Trophoblast cell (in vitro differentiated cells and primary cell): ENCODE data around the gene RIN3.

Experiments used
- DNase-seq, 2 donors: peaks; one replicate each; pipeline ENCODE4 v3.0.0-alpha.2; 2016
- H2AFZ ChIP-seq: 2 replicates; pipeline ENCODE4 v1.6.1; 2013; ENCODE audit warnings: low read length, moderate library complexity, mild to moderate bottlenecking; ENCODE audit not compliant: insufficient read depth, poor library complexity
- H2AK5ac ChIP-seq: 2 replicates; pipeline ENCODE4 v1.6.1; 2013; ENCODE audit warnings: mild to moderate bottlenecking, low read length
- H2BK120ac ChIP-seq: 2 replicates; pipeline ENCODE4 v1.6.1; 2013; ENCODE audit warnings: low read length, mild to moderate bottlenecking, moderate library complexity; ENCODE audit not compliant: insufficient read depth, poor library complexity
- H2BK12ac ChIP-seq: 2 replicates; pipeline ENCODE4 v1.6.1; 2013; ENCODE audit warnings: mild to moderate bottlenecking, low read length, moderate library complexity
- H2BK5ac ChIP-seq: 2 replicates; pipeline ENCODE4 v1.6.1; 2013; ENCODE audit warnings: low read length, low read depth, moderate library complexity, mild to moderate bottlenecking; ENCODE audit not compliant: poor library complexity
- H3K14ac ChIP-seq: 2 replicates; pipeline ENCODE4 v1.6.1; 2013; ENCODE audit warnings: mild to moderate bottlenecking, low read length
- H3K18ac ChIP-seq: 2 replicates; pipeline ENCODE4 v1.6.1; 2013; ENCODE audit warnings: mild to moderate bottlenecking, low read length
- H3K23ac ChIP-seq: 2 replicates; pipeline ENCODE4 v1.6.1; 2013; ENCODE audit warnings: low read length
- H3K27ac ChIP-seq: 2 replicates; pipeline ENCODE4 v1.5.1; 2013; ENCODE audit warnings: low read depth, mild to moderate bottlenecking, inconsistent platforms, low read length, moderate library complexity
- H3K27me3 ChIP-seq: 2 replicates; pipeline ENCODE4 v1.6.1; 2013; ENCODE audit warnings: inconsistent platforms, mild to moderate bottlenecking, low read length, moderate library complexity; ENCODE audit not compliant: insufficient read depth
- H3K36me3 ChIP-seq, 2 experiments: 1 replicate in 1 of 2; 2 replicates in 1 of 2; pipeline ENCODE4 v1.6.1; 2013; ENCODE audit warnings: low read length in 2 of 2, mild to moderate bottlenecking in 2 of 2, moderate library complexity in 1 of 2; ENCODE audit not compliant: insufficient read depth in 2 of 2, control insufficient read depth in 1 of 2
- H3K4ac ChIP-seq: 2 replicates; pipeline ENCODE4 v1.6.1; 2013; ENCODE audit warnings: low read depth, mild to moderate bottlenecking, low read length, moderate library complexity
- H3K4me1 ChIP-seq, 2 experiments: 1 replicate in 1 of 2; 2 replicates in 1 of 2; pipeline ENCODE4 v1.6.1; 2013; ENCODE audit warnings: low read length in 2 of 2, mild to moderate bottlenecking in 2 of 2, moderate library complexity in 1 of 2; ENCODE audit not compliant: insufficient read depth in 2 of 2, control insufficient read depth in 1 of 2
- H3K4me2 ChIP-seq: 2 replicates; pipeline ENCODE4 v1.6.1; 2013; ENCODE audit warnings: inconsistent platforms, mild to moderate bottlenecking, low read length, moderate library complexity
- H3K4me3 ChIP-seq: 2 replicates; pipeline ENCODE4 v1.5.1; 2013; ENCODE audit warnings: mild to moderate bottlenecking, low read depth, low read length, inconsistent platforms
- H3K79me1 ChIP-seq: one replicate; pipeline ENCODE4 v1.6.1; 2013; ENCODE audit warnings: low read length
- H3K79me2 ChIP-seq: 2 replicates; pipeline ENCODE4 v1.6.1; 2013; ENCODE audit warnings: low read length, mild to moderate bottlenecking; ENCODE audit not compliant: control insufficient read depth, insufficient read depth, poor library complexity
- H3K9ac ChIP-seq: 2 replicates; pipeline ENCODE4 v1.6.1; 2013; ENCODE audit warnings: mild to moderate bottlenecking, low read length
- H3K9me3 ChIP-seq: 2 replicates; pipeline ENCODE4 v1.6.1; 2013; ENCODE audit warnings: low read depth, mild to moderate bottlenecking, control low read depth, inconsistent platforms, low read length; ENCODE audit not compliant: insufficient read depth
- H4K12ac ChIP-seq: 2 replicates; pipeline ENCODE4 v1.6.1; 2013; ENCODE audit warnings: low read depth, mild to moderate bottlenecking, low read length, moderate library complexity
- H4K8ac ChIP-seq: 2 replicates; pipeline ENCODE4 v1.6.1; 2013; ENCODE audit warnings: low read depth, mild to moderate bottlenecking, low read length, moderate library complexity
- H4K91ac ChIP-seq: one replicate; pipeline ENCODE4 v1.6.1; 2013; ENCODE audit warnings: low read depth, mild to moderate bottlenecking, low read length, moderate library complexity
- WGBS: extraction: QIAGEN DNeasy Blood & Tissue Kit; methylation state at CpG from one replicate; pipeline ENCODE4 v1.1.7; 2013; ENCODE audit warnings: missing lambda C conversion rate; ENCODE audit not compliant: insufficient read length, insufficient coverage; ENCODE audit errors: extremely low coverage; 5-methylcytosine and 5-hydroxymethylcytosine counted together

The RIN3 gene

GRCh38 chr14:92670643-92671366 lies 157.2 kb downstream of the RIN3 start:
- Histone ChIP-seq H2BK5ac (no peak overlapping the region), H4K12ac (no peak overlapping the region), H3K9ac (no peak overlapping the region), H3K4me1 (no peaks in the 10 kb centered on the region), H2BK120ac (no peak overlapping the region), H3K18ac (no peak overlapping the region), H3K4me3 (no peak overlapping the region), H2BK12ac (no peak overlapping the region), H4K8ac (no peak overlapping the region), H3K79me1 (no peaks in the 10 kb centered on the region), H2AFZ (no peak overlapping the region), H3K4me2 (no peak overlapping the region), H3K27me3 (no peaks in the 10 kb centered on the region), H4K91ac (no peak overlapping the region), H3K9me3 (no peaks in the 10 kb centered on the region), H3K4ac (no peak overlapping the region), H3K36me3 (peaks cover 11 to 12% of the 10 kb centered on the region in 2 experiments), H2AK5ac (no peak overlapping the region), H3K14ac (no peak overlapping the region), H3K27ac (no peak overlapping the region), H3K79me2 (no peaks in the 10 kb centered on the region), H3K23ac (no peak overlapping the region)
- no CpG with 5 or more reads among the region's 9 CpGs for WGBS
- DNase-seq: no peak

- Histone ChIP-seq H3K36me3 (peaks cover 17 to 18% of the 10 kb centered on the region in 2 experiments), H2AFZ (no peak overlapping the region), H3K27ac (no peak overlapping the region), H3K9me3 (no peaks in the 10 kb centered on the region), H3K4me1 (no peaks in the 10 kb centered on the region), H3K18ac (no peak overlapping the region), H2BK5ac (no peak overlapping the region), H3K14ac (no peak overlapping the region), H3K9ac (no peak overlapping the region), H4K12ac (no peak overlapping the region), H2BK120ac (no peak overlapping the region), H3K4me2 (no peak overlapping the region), H3K79me1 (no peaks in the 10 kb centered on the region), H3K4ac (no peak overlapping the region), H3K4me3 (no peak overlapping the region), H4K91ac (no peak overlapping the region), H2AK5ac (no peak overlapping the region), H3K27me3 (no peaks in the 10 kb centered on the region), H4K8ac (no peak overlapping the region), H2BK12ac (no peak overlapping the region), H3K79me2 (no peaks in the 10 kb centered on the region), H3K23ac (no peak overlapping the region)
- no CpG with 5 or more reads among the region's 19 CpGs for whole genome bisulfite sequencing
- DNase-seq: no peak
Observed at GRCh38 chr14:92673601-92674150, 160.1 kb downstream of the RIN3 start.

- Histone ChIP-seq H3K4me2 (no peak overlapping the region), H3K4ac (no peak overlapping the region), H3K23ac (no peak overlapping the region), H3K9me3 (no peaks in the 10 kb centered on the region), H3K27me3 (no peaks in the 10 kb centered on the region), H3K4me1 (no peaks in the 10 kb centered on the region), H4K91ac (no peak overlapping the region), H4K8ac (no peak overlapping the region), H2AK5ac (no peak overlapping the region), H2BK120ac (no peak overlapping the region), H3K4me3 (no peak overlapping the region), H3K79me2 (no peaks in the 10 kb centered on the region), H3K14ac (no peak overlapping the region), H3K18ac (no peak overlapping the region), H3K27ac (no peak overlapping the region), H2BK12ac (no peak overlapping the region), H3K79me1 (no peaks in the 10 kb centered on the region), H3K9ac (no peak overlapping the region), H3K36me3 (peaks cover 17 to 20% of the 10 kb centered on the region in 2 experiments), H2AFZ (no peak overlapping the region), H2BK5ac (no peak overlapping the region), H4K12ac (no peak overlapping the region)
- DNase-seq: no peak
- WGBS: no CpG with 5 or more reads among the region's 6 CpGs
Observed at GRCh38 chr14:92675421-92675820, 161.8 kb downstream of the RIN3 start.

GRCh38 chr14:92675976-92676375 lies 162.4 kb downstream of the RIN3 start:
- WGBS: no CpG with 5 or more reads among the region's 9 CpGs
- H3K23ac ChIP-seq: no peak overlapping the region
- H4K8ac ChIP-seq: no peak overlapping the region
- H4K12ac ChIP-seq: no peak overlapping the region
- H3K79me2 ChIP-seq: no peaks in the 10 kb centered on the region
- H3K79me1 ChIP-seq: no peaks in the 10 kb centered on the region
- no peak overlapping the region for H3K4me3 ChIP-seq
- no peak overlapping the region for H2AFZ ChIP-seq
- peaks cover 17 to 18% of the 10 kb centered on the region in 2 experiments for H3K36me3 ChIP-seq
- H2BK5ac ChIP-seq: no peak overlapping the region
- H3K18ac ChIP-seq: no peak overlapping the region
- H4K91ac ChIP-seq: no peak overlapping the region
- H3K4me2 ChIP-seq: no peak overlapping the region
- no peak overlapping the region for H3K4ac ChIP-seq
- H3K9ac ChIP-seq: no peak overlapping the region
- no peaks in the 10 kb centered on the region for H3K27me3 ChIP-seq
- H3K14ac ChIP-seq: no peak overlapping the region
- H3K27ac ChIP-seq: no peak overlapping the region
- DNase-seq: no peak
- H2BK120ac ChIP-seq: no peak overlapping the region
- H3K9me3 ChIP-seq: no peaks in the 10 kb centered on the region
- H3K4me1 ChIP-seq: no peaks in the 10 kb centered on the region
- H2AK5ac ChIP-seq: no peak overlapping the region
- no peak overlapping the region for H2BK12ac ChIP-seq
